Activated gamma-delta T cell treated with Interleukin-2 at 50 U/mL for 16 hours (primary cell): ENCODE results near the gene NUP58.

ENCODE experiments used
- DNase-seq: peaks from one replicate; pipeline ENCODE4 v3.0.0-alpha.2; 2020

Gene NUP58

GRCh38 chr13:25378528-25378927, 77.1 kb downstream of the NUP58 start:
- DNase-seq, result no peak

- no peak for DNase-seq
Measured at GRCh38 chr13:25379011-25379410, 77.6 kb downstream of the NUP58 start.

GRCh38 chr13:25380082-25380481, 78.7 kb downstream of the NUP58 start:
- DNase-seq, result no peak

DNA sequence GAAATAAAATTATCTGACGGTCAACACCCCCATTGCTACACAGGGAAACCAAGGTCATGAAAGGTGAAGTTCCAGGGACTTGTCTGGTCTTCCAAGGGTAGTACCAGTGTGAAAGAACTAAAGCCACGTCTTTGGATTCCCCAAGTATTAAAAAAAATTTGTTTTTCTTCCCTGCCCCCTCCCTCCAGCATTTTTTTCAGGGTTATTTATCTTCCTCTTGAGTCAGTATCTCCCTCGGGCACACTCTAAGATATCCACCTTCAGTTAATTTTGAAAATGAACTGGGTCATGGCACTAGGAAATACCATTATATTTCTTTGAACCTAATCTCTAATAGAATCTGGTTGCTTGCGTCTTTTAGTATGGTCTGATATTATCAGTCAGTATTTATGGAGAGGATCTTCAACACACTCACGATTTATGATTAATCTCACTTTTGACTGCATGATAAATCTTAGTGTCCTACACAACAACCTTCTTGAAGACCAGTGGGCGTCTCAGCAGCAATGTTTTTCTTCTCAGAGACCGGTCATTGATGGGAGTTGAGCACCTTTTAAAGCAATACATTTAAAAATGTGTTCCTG, 79.4 kb downstream of the NUP58 start:
- no peak for DNase-seq

DNA sequence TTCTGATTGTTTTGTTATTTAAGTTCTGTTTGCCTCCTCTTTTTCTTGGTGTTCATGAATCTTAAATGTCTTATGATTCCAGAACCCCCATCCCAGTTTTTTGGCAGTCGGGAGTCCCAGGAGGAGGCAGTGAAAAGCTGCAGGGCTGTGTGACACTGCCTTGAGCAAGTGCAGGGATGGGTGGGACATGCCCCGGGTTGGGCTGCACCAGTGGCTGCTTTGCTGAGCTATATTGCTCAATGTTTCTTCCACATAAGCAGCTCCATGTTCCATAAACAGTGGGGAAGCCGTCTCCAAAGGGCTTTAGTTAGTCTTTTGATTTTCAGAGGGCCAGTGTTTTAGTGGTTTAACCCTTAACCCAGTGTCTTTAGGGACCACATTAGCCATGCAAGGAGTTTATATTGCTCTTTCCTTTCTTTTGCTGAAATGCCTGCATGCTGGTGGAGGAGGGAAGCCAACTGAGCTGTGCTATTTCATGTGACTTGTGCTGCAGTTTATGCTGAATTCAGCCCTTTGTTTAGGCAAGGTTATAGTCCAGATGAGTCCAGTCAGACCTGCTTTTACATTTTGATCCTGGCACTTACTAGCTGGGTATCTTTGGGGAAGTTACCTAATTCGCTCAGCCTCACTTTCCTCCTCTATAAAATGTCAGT, 83.5 kb downstream of the NUP58 start:
- DNase-seq, result no peak

DNA sequence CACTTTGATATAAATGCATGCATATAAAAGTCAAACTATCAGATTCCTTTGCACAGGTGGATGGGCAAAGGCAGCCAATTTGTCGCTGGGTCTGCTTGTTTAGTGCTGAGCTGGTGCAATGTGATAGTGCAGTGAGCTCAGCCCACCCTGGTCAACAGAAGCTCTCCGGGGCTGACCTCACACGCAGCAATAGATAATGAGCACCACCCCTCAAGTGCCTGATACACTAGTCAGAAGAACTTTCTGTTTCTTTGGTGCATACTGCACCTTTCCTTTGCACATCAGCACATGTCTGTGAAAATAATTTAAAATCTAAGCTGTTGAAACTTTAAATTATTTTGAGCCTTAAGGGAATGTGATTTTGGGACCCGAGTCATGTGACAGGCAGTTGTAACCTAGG, 90.5 kb downstream of the NUP58 start:
- no peak for DNase-seq
